Effector memory CD8-positive, alpha-beta T cell (primary cell): ENCODE results near the gene FMO5.
"Not testable (repeated sequence)": the region's sequence is repeated elsewhere in the genome, so short reads cannot be mapped to it uniquely, and the experiment has no call there.

ENCODE experiments used
- ATAC-seq: fragments of 150-1000 bp; cut with Tn5 transposase; replicated peaks from 2 replicates; pipeline ENCODE4 v1.10.0; 2021; ENCODE audit warnings: mild to moderate bottlenecking, moderate library complexity
- DNase-seq, 3 experiments: peaks; one replicate each; pipeline ENCODE4 v3.0.0; 2021
- H3K27ac Mint-ChIP-seq, 2 donors: one replicate each; pipeline ENCODE4 v1.8.0; 2022; ENCODE audit warnings: mild to moderate bottlenecking in 2 of 2, mixed read lengths in 2 of 2, moderate library complexity in 2 of 2
- H3K27me3 Mint-ChIP-seq, 2 donors: one replicate each; pipeline ENCODE4 v1.8.0; 2022; ENCODE audit warnings: mixed read lengths in 2 of 2
- H3K36me3 Mint-ChIP-seq: one replicate; pipeline ENCODE4 v1.8.0; 2022; ENCODE audit warnings: mild to moderate bottlenecking, moderate library complexity, mixed read lengths; ENCODE audit not compliant: insufficient read depth
- H3K4me1 Mint-ChIP-seq, 2 donors: one replicate each; pipeline ENCODE4 v1.8.0; 2022; ENCODE audit warnings: low read depth in 2 of 2, mixed read lengths in 2 of 2
- H3K4me3 Mint-ChIP-seq, 2 donors: one replicate each; pipeline ENCODE4 v1.8.0; 2022; ENCODE audit warnings: mild to moderate bottlenecking in 2 of 2, mixed read lengths in 2 of 2, moderate library complexity in 2 of 2
- H3K9me3 Mint-ChIP-seq, 2 donors: one replicate each; pipeline ENCODE4 v1.8.0; 2022; ENCODE audit warnings: mixed read lengths in 2 of 2

Gene FMO5

DNA sequence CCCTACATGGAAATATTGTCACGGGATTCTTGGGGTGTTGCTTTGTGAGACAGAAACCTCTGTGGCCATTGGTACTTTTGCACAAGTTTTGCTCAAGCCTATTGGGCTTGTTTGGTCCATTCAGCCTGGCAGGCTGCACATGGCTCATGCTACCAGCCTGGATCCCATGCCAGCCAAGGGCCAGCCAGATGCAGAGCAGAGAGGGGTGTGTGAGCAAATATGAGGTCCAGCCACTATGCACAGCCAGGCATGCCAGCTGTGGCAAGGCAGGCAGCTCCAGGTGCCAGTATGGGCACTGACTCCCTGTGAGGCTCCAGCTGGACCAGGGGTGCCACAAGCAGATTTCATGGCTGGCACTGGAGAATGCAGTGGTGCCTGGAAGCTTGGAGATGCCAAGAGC lies 10.7 kb upstream of the FMO5 start:
- Mint-ChIP-seq H3K36me3 (no peaks in the 10 kb centered on the region), H3K4me1 (no peaks in the 10 kb centered on the region), H3K9me3 (no peaks in the 10 kb centered on the region), H3K27me3 (peaks cover 4 to 30% of the 10 kb centered on the region in 2 donors), H3K27ac (no peak overlapping the region), H3K4me3 (no peak overlapping the region)
- no peak for DNase-seq
- ATAC-seq: no peak

DNA sequence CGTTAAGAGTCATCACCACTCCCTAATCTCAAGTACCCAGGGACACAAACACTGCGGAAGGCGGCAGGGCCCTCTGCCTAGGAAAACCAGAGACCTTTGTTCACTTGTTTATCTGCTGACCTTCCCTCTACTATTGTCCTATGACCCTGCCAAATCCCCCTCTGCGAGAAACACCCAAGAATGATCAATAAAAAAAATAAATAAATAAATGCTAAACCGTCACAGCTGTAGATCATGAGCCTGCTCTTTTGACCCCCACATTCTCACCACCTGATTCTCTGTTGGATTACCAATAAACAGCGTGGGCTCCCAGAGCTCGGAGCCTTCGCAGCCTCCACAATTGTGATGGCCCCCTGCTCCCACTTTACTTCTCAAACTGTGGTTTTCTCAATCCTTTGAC lies 8.8 kb upstream of the FMO5 start:
- H3K4me3 Mint-ChIP-seq, ATAC-seq, H3K9me3 Mint-ChIP-seq, H3K4me1 Mint-ChIP-seq, H3K27ac Mint-ChIP-seq, DNase-seq, H3K36me3 Mint-ChIP-seq: not testable (repeated sequence)
- H3K27me3 Mint-ChIP-seq: peaks cover 6 to 22% of the 10 kb centered on the region in 2 donors

DNA sequence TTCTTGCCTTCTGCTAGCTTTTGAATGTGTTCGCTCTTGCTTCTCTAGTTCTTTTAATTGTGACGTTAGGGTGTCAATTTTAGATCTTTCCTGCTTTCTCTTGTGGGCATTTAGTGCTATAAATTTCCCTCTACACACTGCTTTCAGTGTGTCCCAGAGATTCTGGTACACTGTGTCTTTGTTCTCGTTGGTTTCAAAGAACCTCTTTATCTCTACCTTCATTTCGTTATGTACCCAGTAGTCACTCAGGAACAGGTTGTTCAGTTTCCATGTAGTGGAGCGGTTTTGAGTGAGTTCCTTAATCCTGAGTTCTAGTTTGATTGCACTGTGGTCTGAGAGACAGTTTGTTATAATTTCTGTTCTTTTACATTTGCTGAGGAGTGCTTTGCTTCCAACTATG lies 5.9 kb upstream of the FMO5 start:
- not testable (repeated sequence) for H3K27ac Mint-ChIP-seq, DNase-seq, ATAC-seq, H3K9me3 Mint-ChIP-seq, H3K4me3 Mint-ChIP-seq, H3K36me3 Mint-ChIP-seq, H3K4me1 Mint-ChIP-seq
- H3K27me3 Mint-ChIP-seq: peaks cover 6 to 20% of the 10 kb centered on the region in 2 donors

GRCh38 chr1:147223740-147224615 lies 1.2 kb downstream of the FMO5 start:
- no peak for ATAC-seq
- Mint-ChIP-seq H3K9me3 (no peaks in the 10 kb centered on the region), H3K27me3 (no peaks in the 10 kb centered on the region), H3K4me3 (peak overlapping the region in 1 of 2 donors; percentile 18), H3K4me1 (peaks cover 16 to 18% of the 10 kb centered on the region in 2 donors), H3K27ac (no peak overlapping the region), H3K36me3 (no peaks in the 10 kb centered on the region)
- DNase-seq: no peak

DNA sequence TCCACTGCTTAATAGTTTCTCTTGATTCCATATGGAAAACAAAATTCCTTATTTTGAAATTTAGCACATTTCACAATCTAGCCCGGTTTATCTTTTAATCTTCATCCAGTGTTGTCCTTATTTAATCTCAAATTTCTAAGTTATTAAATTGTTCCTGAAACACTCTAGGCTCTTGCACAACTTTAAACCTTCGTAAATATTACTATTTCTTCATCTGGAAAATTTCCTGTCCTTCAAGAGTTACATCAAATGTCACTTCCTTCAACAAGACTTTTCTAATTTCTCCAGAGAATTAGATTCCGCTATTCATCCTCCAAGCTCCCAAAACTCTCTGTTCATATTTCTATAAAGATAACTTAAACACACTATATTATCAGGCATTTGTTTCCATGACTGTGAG lies 6.5 kb downstream of the FMO5 start:
- peaks cover under 1 to 4% of the 10 kb centered on the region in 2 donors for H3K4me1 Mint-ChIP-seq

DNA sequence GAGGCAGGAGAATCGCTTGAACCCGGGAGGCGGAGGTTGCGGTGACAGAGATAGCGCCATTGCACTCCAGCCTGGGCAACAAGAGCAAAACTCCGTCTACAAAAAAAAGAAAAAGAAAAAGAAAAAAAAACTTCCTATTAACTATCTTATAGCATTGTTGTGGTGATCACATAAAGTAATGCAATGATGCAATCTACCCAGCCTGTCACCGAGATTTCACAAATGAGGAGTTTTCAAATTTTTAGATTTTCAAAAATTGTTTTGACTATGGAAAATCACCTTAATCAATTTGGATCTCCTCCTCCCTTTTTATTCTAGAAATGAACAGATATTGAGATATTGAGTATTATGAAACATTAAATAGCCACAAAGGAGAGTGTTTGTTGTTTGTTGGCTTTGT lies 8.0 kb downstream of the FMO5 start:
- no peak for DNase-seq
- Mint-ChIP-seq H3K27ac (no peak overlapping the region), H3K36me3 (no peaks in the 10 kb centered on the region), H3K9me3 (no peaks in the 10 kb centered on the region), H3K4me1 (peaks cover 0 to 7% of the 10 kb centered on the region in 2 donors), H3K4me3 (no peak overlapping the region), H3K27me3 (no peaks in the 10 kb centered on the region)
- ATAC-seq: no peak

More for the DNA sequence above, 6.5 kb downstream of the FMO5 start:
- H3K9me3 Mint-ChIP-seq: no peaks in the 10 kb centered on the region
- H3K4me3 Mint-ChIP-seq: no peak overlapping the region
- no peak overlapping the region for H3K27ac Mint-ChIP-seq
- no peak for ATAC-seq
- no peaks in the 10 kb centered on the region for H3K27me3 Mint-ChIP-seq
- no peaks in the 10 kb centered on the region for H3K36me3 Mint-ChIP-seq
- no peak for DNase-seq

- DNase-seq (no peak), ATAC-seq (no peak)
- Mint-ChIP-seq H3K36me3 (no peaks in the 10 kb centered on the region), H3K9me3 (no peaks in the 10 kb centered on the region), H3K4me1 (peaks cover 0 to 7% of the 10 kb centered on the region in 2 donors), H3K27me3 (no peaks in the 10 kb centered on the region), H3K27ac (no peak overlapping the region), H3K4me3 (no peak overlapping the region)
Measured at GRCh38 chr1:147216124-147216523, 9.0 kb downstream of the FMO5 start.

DNA sequence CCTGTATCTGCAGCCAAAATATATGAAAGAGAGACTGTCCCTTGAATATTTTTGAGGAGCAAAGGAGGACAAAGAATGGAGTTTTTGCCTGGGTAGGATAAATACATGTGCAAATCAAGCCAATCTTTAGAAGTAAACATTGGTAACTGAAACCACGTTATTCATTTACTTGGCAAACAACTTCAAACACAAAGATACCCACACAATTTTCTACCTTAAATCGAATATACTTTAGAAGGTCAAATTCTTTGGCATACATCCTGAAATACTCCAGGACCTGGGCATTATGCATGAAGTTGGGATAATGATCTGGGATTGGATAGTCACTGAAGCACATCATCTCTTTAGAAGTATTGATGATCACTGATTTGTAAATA lies 9.6 kb downstream of the FMO5 start:
- H3K4me1 Mint-ChIP-seq: peaks cover 0 to 7% of the 10 kb centered on the region in 2 donors
- no peak overlapping the region for H3K27ac Mint-ChIP-seq
- H3K4me3 Mint-ChIP-seq: no peak overlapping the region
- no peaks in the 10 kb centered on the region for H3K27me3 Mint-ChIP-seq
- ATAC-seq (no peak), DNase-seq (no peak)
- H3K9me3 Mint-ChIP-seq: no peaks in the 10 kb centered on the region
- H3K36me3 Mint-ChIP-seq: no peaks in the 10 kb centered on the region

GRCh38 chr1:147214842-147215539 lies 10.1 kb downstream of the FMO5 start:
- Mint-ChIP-seq H3K36me3 (no peaks in the 10 kb centered on the region), H3K4me1 (peaks cover 0 to 7% of the 10 kb centered on the region in 2 donors), H3K4me3 (no peak overlapping the region), H3K27ac (no peak overlapping the region), H3K27me3 (no peaks in the 10 kb centered on the region), H3K9me3 (no peaks in the 10 kb centered on the region)
- DNase-seq: no peak
- no peak for ATAC-seq

DNA sequence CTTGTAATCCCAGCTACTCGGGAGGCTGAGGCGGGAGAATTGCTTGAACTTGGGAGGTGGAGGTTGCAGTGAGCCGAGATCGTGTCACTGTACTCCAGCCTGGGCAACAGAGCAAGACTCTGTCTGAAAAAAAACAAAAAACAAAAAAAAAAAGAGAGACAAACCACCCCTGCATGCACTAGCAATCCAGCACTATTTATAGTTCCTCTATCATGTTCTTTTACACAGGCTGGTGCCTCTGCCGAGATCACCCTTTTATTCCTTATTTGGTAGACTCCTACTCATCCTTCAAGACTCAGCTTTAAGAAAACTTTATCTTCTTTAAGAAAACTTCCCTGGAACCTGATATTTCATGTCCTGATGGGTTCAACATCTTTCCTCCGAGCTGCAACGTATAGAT lies 10.8 kb downstream of the FMO5 start:
- H3K27me3 Mint-ChIP-seq: no peaks in the 10 kb centered on the region
- no peak for DNase-seq
- no peaks in the 10 kb centered on the region for H3K9me3 Mint-ChIP-seq
- no peak overlapping the region for H3K27ac Mint-ChIP-seq
- peaks cover 0 to 7% of the 10 kb centered on the region in 2 donors for H3K4me1 Mint-ChIP-seq
- no peak for ATAC-seq
- H3K36me3 Mint-ChIP-seq: no peaks in the 10 kb centered on the region
- no peak overlapping the region for H3K4me3 Mint-ChIP-seq

DNA sequence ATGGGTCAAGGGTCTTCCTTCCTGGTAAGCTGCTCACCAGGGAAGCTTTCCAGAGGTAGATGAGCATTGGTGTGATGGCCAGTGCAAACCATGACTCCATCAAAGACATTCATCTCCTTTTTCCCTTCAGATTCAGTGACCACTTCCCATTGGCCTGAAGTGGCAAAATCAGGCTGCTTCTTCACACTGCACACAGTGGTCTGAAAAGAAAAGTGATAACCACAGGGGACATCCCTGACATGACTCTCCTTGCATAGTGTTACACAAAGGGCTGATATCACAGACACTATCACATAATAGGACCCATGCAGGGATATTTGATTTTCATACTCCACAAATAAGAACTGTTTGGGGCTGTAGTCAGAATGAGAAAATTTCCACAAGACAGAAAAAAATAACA lies 11.9 kb downstream of the FMO5 start:
- Mint-ChIP-seq H3K27ac (peak overlapping the region in 1 of 2 donors; percentile 17), H3K27me3 (no peaks in the 10 kb centered on the region), H3K4me3 (no peak overlapping the region), H3K4me1 (peaks cover 0 to 7% of the 10 kb centered on the region in 2 donors), H3K9me3 (no peaks in the 10 kb centered on the region), H3K36me3 (no peaks in the 10 kb centered on the region)
- ATAC-seq (no peak), DNase-seq (no peak)

DNA sequence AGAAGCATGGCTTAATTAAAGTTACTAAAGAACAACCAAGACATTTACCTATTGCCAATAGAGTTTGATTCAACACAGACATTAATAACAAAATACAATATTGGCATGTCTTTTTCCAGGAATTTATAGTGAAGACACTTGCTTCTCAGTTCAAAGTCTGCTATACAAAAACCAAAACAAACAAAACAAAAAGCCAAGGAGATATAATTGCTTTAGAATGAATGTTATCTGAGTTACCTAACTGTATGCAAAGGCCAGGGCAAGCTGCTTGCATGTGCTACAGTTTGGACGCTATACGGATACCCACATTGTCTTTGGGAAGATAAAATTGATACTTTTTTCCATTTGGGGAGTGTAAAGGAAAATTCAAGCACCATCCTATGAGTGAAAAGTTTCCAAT lies 13.6 kb downstream of the FMO5 start:
- H3K27me3 Mint-ChIP-seq: no peaks in the 10 kb centered on the region
- H3K36me3 Mint-ChIP-seq: no peaks in the 10 kb centered on the region
- DNase-seq: no peak
- peaks cover 0 to 7% of the 10 kb centered on the region in 2 donors for H3K4me1 Mint-ChIP-seq
- no peak for ATAC-seq
- no peak overlapping the region for H3K4me3 Mint-ChIP-seq
- no peak overlapping the region for H3K27ac Mint-ChIP-seq
- H3K9me3 Mint-ChIP-seq: no peaks in the 10 kb centered on the region

DNA sequence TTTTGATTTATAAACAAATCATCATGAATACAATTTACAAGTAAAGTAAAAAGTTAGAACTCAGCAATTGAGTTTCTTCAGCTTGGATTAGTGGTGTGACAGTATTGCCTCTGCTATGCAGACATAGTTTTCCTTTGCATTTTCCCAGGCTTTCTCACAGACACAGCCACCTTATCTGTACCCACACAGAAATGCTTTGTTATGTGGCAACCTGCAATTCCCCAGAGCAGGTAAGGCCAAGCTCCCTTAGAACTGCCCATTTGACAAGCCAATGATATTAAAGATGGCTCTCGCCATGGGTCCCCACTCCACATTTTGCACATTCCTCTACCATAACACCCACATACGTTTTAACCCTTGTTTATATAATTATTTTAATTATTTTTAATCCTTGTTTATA lies 14.2 kb downstream of the FMO5 start:
- Mint-ChIP-seq H3K4me1 (peaks cover 0 to 7% of the 10 kb centered on the region in 2 donors), H3K4me3 (no peak overlapping the region), H3K9me3 (no peaks in the 10 kb centered on the region), H3K27ac (no peak overlapping the region), H3K27me3 (no peaks in the 10 kb centered on the region), H3K36me3 (no peaks in the 10 kb centered on the region)
- ATAC-seq: no peak
- no peak for DNase-seq
